Retinal pigment epithelial cell (primary cell): ENCODE results near the gene SMURF1.

ENCODE experiments used
- DNase-seq: peaks from one replicate; pipeline ENCODE4 v3.0.0-alpha.2; 2010; ENCODE audit warnings: low read depth
- H3K4me3 ChIP-seq: 2 replicates; pipeline ENCODE4 v1.5.1; 2011; ENCODE audit warnings: mild to moderate bottlenecking, low read length, control low read depth, moderate library complexity
- CTCF ChIP-seq: conservative IDR thresholded peaks from 2 replicates; pipeline ENCODE4 v1.5.1; 2011; ENCODE audit warnings: low read depth, low read length, control low read depth, inconsistent platforms

The SMURF1 gene

GRCh38 chr7:98995523-98996149 is 148.3 kb downstream of the SMURF1 start:
- DNase-seq, result no peak
- TF ChIP-seq CTCF, result no peak
- no peak overlapping the region for H3K4me3 ChIP-seq

- no peak overlapping the region for H3K4me3 ChIP-seq
- no peak for TF ChIP-seq CTCF
- DNase-seq, result no peak
Observed at GRCh38 chr7:98995111-98995510, 148.8 kb downstream of the SMURF1 start.

GRCh38 chr7:98994046-98994944 is 149.6 kb downstream of the SMURF1 start:
- TF ChIP-seq CTCF, result no peak
- H3K4me3 ChIP-seq, result no peak overlapping the region

GRCh38 chr7:98993024-98993897 is 150.6 kb downstream of the SMURF1 start:
- DNase-seq, result no peak
- peak; percentile 14 for TF ChIP-seq CTCF
- H3K4me3 ChIP-seq, result no peak overlapping the region

More at GRCh38 chr7:98994046-98994944, 149.6 kb downstream of the SMURF1 start:
- no peak for DNase-seq

- no peak for DNase-seq
- no peak overlapping the region for H3K4me3 ChIP-seq
- no peak for TF ChIP-seq CTCF
Observed at GRCh38 chr7:98992076-98992475, 151.8 kb downstream of the SMURF1 start.

- no peak overlapping the region for H3K4me3 ChIP-seq
- TF ChIP-seq CTCF, result no peak
- DNase-seq, result no peak
Observed at GRCh38 chr7:98991141-98991540, 152.8 kb downstream of the SMURF1 start.
